Keratinocyte (primary cell): ENCODE results near the gene ARFGAP3.

Source experiments
- CTCF ChIP-seq, 3 experiments: IDR thresholded peaks in 1 of 3; conservative IDR thresholded peaks in 1 of 3; optimal IDR thresholded peaks in 1 of 3; 2 replicates in 2 of 3; 3 replicates in 1 of 3; pipeline versions ENCODE3 to v1.5.1; 2011; ENCODE audit warnings: low read length in 3 of 3, mild to moderate bottlenecking in 3 of 3, moderate library complexity in 2 of 3, control low read depth in 1 of 3, inconsistent platforms in 1 of 3; ENCODE audit not compliant: insufficient read depth in 2 of 3; ENCODE audit errors: extremely low read depth in 1 of 3
- EZH2 ChIP-seq: IDR thresholded peaks from one replicate; pipeline ENCODE4 v1.6.1; 2012; ENCODE audit warnings: inconsistent platforms, mild to moderate bottlenecking, low read length, moderate library complexity

DNA sequence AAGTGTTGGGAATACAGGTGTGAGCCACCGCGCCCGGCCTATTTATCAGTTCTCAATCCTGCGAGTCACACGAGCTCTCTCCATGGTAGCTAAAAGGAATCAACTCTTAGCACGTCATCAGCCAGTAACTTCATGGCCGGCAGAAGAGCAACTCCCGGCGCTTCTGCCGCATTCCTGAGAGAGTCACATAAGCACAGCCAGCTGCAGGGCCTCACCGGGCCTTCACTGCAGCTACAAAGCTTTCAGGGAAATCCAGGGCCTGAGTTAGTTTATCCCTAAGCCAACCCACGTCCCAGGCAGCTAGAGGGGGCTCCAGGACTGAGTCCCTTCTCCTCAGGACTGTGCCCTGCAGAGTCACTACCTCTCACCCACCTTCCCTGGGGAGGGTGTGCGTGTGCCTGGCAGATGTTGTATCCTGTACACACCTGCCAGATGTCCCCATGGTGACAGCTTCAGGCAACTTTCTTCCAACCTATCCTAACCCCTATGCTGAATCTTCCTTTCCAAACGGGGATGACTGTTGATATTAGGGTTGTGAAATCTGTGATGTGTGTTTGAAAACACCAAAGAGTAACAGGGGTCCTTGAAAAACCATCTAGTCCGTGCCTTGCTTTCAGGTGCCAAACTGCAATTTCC, 45.9 kb upstream of the ARFGAP3 start:
- TF ChIP-seq CTCF (optimal IDR thresholded peaks at IDR 0.05 in 1 of 3, IDR thresholded peaks at IDR 0.05 in 1 of 3, conservative IDR thresholded peaks at IDR 0.05 in 1 of 3; ENCODE audit: extremely low read depth in 1 of 3, insufficient read depth in 2 of 3, low read length in 3 of 3) (no peak), EZH2 (no peak)
